Mesendoderm (in vitro differentiated cells): ENCODE results near the gene C8A.

Source experiments
- DNase-seq: peaks from one replicate; pipeline ENCODE4 v3.0.0; 2013
- H2AK5ac ChIP-seq: 2 replicates; pipeline ENCODE4 v1.6.1; 2013; ENCODE audit warnings: low read length, inconsistent platforms
- H2BK120ac ChIP-seq: 2 replicates; pipeline ENCODE4 v1.6.1; 2013; ENCODE audit warnings: low read depth, mild to moderate bottlenecking, low read length, moderate library complexity, mixed read lengths
- H2BK15ac ChIP-seq: replicated peaks from 2 replicates; pipeline ENCODE4 v1.6.1; 2013; ENCODE audit warnings: low read depth, mild to moderate bottlenecking, moderate library complexity
- H2BK5ac ChIP-seq: 2 replicates; pipeline ENCODE4 v1.6.1; 2013; ENCODE audit warnings: low read length, inconsistent platforms
- H3K18ac ChIP-seq: 2 replicates; pipeline ENCODE4 v1.6.1; 2013; ENCODE audit warnings: mild to moderate bottlenecking, low read length, mixed read lengths
- H3K23ac ChIP-seq: one replicate; pipeline ENCODE4 v1.6.1; 2013; ENCODE audit warnings: low read length
- H3K27ac ChIP-seq: 2 replicates; pipeline ENCODE4 v1.5.1; 2013; ENCODE audit warnings: low read depth, mild to moderate bottlenecking, inconsistent platforms, low read length, moderate library complexity
- H3K27me3 ChIP-seq: 2 replicates; pipeline ENCODE4 v1.6.1; 2013; ENCODE audit warnings: low read length, control low read depth, mild to moderate bottlenecking, inconsistent platforms; ENCODE audit not compliant: insufficient read depth, poor library complexity
- H3K36me3 ChIP-seq: 2 replicates; pipeline ENCODE4 v1.6.1; 2013; ENCODE audit warnings: low read length, inconsistent platforms; ENCODE audit not compliant: control insufficient read depth, insufficient read depth
- H3K4ac ChIP-seq: one replicate; pipeline ENCODE4 v1.6.1; 2013; ENCODE audit warnings: low read depth, mild to moderate bottlenecking, low read length, moderate library complexity
- H3K4me1 ChIP-seq: 2 replicates; pipeline ENCODE4 v1.6.1; 2013; ENCODE audit warnings: low read depth, low read length, inconsistent platforms; ENCODE audit not compliant: control insufficient read depth
- H3K4me2 ChIP-seq: 2 replicates; pipeline ENCODE4 v1.6.1; 2013; ENCODE audit warnings: low read length
- H3K4me3 ChIP-seq: 2 replicates; pipeline ENCODE4 v1.5.1; 2013; ENCODE audit warnings: mild to moderate bottlenecking, low read length
- H3K56ac ChIP-seq: one replicate; pipeline ENCODE4 v1.6.1; 2013; ENCODE audit warnings: low read length
- H3K79me1 ChIP-seq: 2 replicates; pipeline ENCODE4 v1.6.1; 2013; ENCODE audit warnings: low read length, inconsistent platforms
- H3K79me2 ChIP-seq: 2 replicates; pipeline ENCODE4 v1.6.1; 2013; ENCODE audit warnings: mild to moderate bottlenecking, low read length; ENCODE audit not compliant: control insufficient read depth, insufficient read depth
- H3K9ac ChIP-seq: 2 replicates; pipeline ENCODE4 v1.6.1; 2013; ENCODE audit warnings: low read length, inconsistent platforms
- H4K5ac ChIP-seq: one replicate; pipeline ENCODE4 v1.6.1; 2013; ENCODE audit warnings: low read length
- H4K8ac ChIP-seq: one replicate; pipeline ENCODE4 v1.6.1; 2013; ENCODE audit warnings: low read depth, mild to moderate bottlenecking, control low read depth, low read length, moderate library complexity
- WGBS: extraction: QIAGEN DNeasy Blood & Tissue Kit; methylation state at CpG from one replicate; pipeline ENCODE4 v1.1.7; 2013; ENCODE audit warnings: low lambda C conversion rate, missing lambda C conversion rate; ENCODE audit not compliant: insufficient coverage; ENCODE audit errors: extremely low coverage; 5-methylcytosine and 5-hydroxymethylcytosine counted together

C8A gene

DNA sequence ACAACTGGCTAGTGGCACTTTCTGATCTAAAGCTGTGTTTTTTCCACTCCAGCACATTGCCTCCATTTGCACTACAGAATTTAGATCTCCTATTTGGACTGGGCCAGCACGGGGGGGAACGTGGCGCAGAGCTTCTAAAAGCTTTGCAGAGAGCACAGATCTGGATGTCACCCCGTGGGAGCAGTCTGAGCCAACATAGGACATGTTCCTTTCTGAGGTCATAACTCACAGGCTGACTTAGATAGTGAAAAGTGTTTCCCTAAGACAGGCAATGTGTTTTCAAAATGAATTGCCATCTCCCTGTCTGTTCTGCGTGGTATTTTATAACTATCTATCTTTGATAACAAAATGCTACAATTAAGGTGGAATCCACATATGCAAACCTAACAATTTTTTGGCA, 3.7 kb upstream of the C8A start:
- Histone ChIP-seq H3K18ac (no peak overlapping the region), H3K4me2 (no peak overlapping the region), H3K56ac (no peak overlapping the region), H3K4me3 (no peak overlapping the region), H3K79me1 (no peaks in the 10 kb centered on the region), H2BK15ac (no peak overlapping the region), H3K36me3 (no peaks in the 10 kb centered on the region), H3K23ac (no peak overlapping the region), H3K79me2 (no peaks in the 10 kb centered on the region), H3K4me1 (no peaks in the 10 kb centered on the region), H3K4ac (no peak overlapping the region), H3K27me3 (no peaks in the 10 kb centered on the region), H3K9ac (no peak overlapping the region), H2AK5ac (no peak overlapping the region), H2BK5ac (no peak overlapping the region), H4K5ac (no peak overlapping the region), H2BK120ac (no peak overlapping the region), H4K8ac (no peak overlapping the region), H3K27ac (no peak overlapping the region)
- no CpG with 5 or more reads among the region's 5 CpGs for WGBS
- DNase-seq, result no peak

DNA sequence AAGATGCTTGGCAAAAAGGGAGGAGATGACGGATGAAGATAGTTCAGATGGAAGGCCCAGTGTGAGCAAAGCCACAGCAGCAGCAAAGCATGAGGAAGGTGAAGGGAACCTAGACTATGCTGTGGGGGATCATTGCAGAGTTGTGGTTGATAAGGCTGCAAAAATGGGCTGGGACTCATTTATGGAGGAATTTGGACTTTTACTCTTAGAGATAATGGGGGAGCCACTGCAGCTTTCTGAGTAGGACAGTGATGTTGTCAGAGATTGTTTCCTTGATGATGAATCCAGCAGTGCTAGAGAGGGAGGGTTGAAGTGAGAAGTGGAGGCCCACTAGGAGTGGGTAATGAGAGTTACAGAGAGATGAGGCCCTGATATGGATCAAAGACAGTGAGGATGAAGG, 2.1 kb upstream of the C8A start:
- H3K4ac ChIP-seq, result no peak overlapping the region
- no peak overlapping the region for H4K8ac ChIP-seq
- no peak overlapping the region for H3K27ac ChIP-seq
- H3K27me3 ChIP-seq, result no peaks in the 10 kb centered on the region
- no peak overlapping the region for H3K4me3 ChIP-seq
- H2BK120ac ChIP-seq, result no peak overlapping the region
- no peak overlapping the region for H3K23ac ChIP-seq
- H3K4me1 ChIP-seq, result no peaks in the 10 kb centered on the region
- no peak overlapping the region for H3K9ac ChIP-seq
- no peak for DNase-seq
- whole genome bisulfite sequencing, result no CpG with 5 or more reads among the region's 1 CpG
- H3K79me2 ChIP-seq, result no peaks in the 10 kb centered on the region
- H4K5ac ChIP-seq, result no peak overlapping the region
- no peak overlapping the region for H2BK15ac ChIP-seq
- no peak overlapping the region for H2BK5ac ChIP-seq
- H3K4me2 ChIP-seq, result no peak overlapping the region
- no peaks in the 10 kb centered on the region for H3K79me1 ChIP-seq
- no peak overlapping the region for H2AK5ac ChIP-seq
- H3K56ac ChIP-seq, result no peak overlapping the region
- no peaks in the 10 kb centered on the region for H3K36me3 ChIP-seq
- H3K18ac ChIP-seq, result no peak overlapping the region

DNA sequence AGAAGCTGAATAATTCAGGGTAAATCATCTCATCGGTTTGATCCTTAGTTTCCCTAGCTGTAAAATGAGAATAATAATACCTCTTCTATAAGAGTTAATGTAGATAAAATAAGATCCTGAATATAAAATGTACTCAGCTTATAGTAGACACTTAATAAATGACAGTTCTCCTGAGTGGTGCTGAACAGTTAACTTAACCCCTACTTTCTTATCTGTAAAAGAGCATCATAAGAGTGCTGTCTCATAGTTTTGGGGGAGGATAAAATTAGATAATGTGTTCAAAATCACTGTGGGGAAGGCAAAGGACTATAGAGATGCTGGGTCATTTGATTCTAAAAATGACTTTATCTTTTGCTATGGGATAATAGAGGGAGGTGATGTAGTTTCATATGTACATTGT, 593 bp downstream of the C8A start:
- Histone ChIP-seq H3K27ac (no peak overlapping the region), H2BK120ac (no peak overlapping the region), H3K4me2 (no peak overlapping the region), H3K18ac (no peak overlapping the region), H3K4me3 (no peak overlapping the region), H3K56ac (no peak overlapping the region), H3K79me1 (no peaks in the 10 kb centered on the region), H2BK5ac (no peak overlapping the region), H3K23ac (no peak overlapping the region), H2BK15ac (no peak overlapping the region), H4K5ac (no peak overlapping the region), H3K36me3 (no peaks in the 10 kb centered on the region), H2AK5ac (no peak overlapping the region), H3K4me1 (no peaks in the 10 kb centered on the region), H3K79me2 (no peaks in the 10 kb centered on the region), H3K27me3 (no peaks in the 10 kb centered on the region), H3K9ac (no peak overlapping the region), H4K8ac (no peak overlapping the region), H3K4ac (no peak overlapping the region)
- no peak for DNase-seq
- WGBS, result no CpG with 5 or more reads among the region's 1 CpG

DNA sequence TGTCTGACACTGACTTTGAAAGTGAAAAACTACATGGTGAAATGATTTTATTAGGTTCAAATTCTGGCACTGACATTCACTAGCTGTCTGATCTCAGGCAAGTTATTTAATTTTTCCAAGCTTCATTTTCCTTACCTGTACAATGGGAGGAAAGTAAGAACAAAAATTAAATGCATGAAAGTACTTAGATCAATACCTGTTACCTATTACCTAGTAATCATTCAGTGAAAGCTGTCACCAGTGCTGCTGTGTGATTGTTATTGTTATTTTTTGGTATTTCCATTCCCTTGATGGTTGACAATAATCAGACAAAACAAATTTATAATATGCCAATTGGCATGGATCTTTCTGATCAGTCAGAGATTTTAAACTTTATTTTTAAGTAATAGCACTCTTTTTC, 1.6 kb downstream of the C8A start:
- Histone ChIP-seq H3K79me1 (no peaks in the 10 kb centered on the region), H3K9ac (no peak overlapping the region), H4K8ac (no peak overlapping the region), H4K5ac (no peak overlapping the region), H3K27me3 (no peaks in the 10 kb centered on the region), H3K4me2 (no peak overlapping the region), H3K4me3 (no peak overlapping the region), H2AK5ac (no peak overlapping the region), H3K36me3 (no peaks in the 10 kb centered on the region), H3K23ac (no peak overlapping the region), H2BK120ac (no peak overlapping the region), H3K4me1 (no peaks in the 10 kb centered on the region), H2BK5ac (no peak overlapping the region), H3K27ac (no peak overlapping the region), H3K56ac (no peak overlapping the region), H3K4ac (no peak overlapping the region), H3K18ac (no peak overlapping the region), H3K79me2 (no peaks in the 10 kb centered on the region), H2BK15ac (no peak overlapping the region)
- DNase-seq, result no peak

DNA sequence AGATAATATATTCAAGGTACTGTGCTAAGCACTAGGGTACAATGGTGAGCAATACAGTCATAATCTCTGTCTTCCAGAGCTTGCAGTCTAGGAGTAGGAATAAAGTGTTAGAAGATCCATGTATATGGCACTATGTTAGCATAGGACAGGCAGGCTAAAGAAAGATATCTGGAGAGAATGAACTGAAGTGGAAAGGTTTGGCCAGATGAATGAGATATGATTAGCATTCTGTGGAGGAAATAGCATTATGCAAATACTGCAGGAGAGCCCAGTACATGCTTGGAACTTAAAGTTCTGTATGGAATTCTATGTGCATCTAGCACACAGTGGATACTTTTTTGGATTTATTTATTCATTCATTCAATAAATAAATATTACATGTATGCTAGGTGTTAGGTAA, 4.7 kb downstream of the C8A start:
- H3K79me1 ChIP-seq, result no peaks in the 10 kb centered on the region

DNA sequence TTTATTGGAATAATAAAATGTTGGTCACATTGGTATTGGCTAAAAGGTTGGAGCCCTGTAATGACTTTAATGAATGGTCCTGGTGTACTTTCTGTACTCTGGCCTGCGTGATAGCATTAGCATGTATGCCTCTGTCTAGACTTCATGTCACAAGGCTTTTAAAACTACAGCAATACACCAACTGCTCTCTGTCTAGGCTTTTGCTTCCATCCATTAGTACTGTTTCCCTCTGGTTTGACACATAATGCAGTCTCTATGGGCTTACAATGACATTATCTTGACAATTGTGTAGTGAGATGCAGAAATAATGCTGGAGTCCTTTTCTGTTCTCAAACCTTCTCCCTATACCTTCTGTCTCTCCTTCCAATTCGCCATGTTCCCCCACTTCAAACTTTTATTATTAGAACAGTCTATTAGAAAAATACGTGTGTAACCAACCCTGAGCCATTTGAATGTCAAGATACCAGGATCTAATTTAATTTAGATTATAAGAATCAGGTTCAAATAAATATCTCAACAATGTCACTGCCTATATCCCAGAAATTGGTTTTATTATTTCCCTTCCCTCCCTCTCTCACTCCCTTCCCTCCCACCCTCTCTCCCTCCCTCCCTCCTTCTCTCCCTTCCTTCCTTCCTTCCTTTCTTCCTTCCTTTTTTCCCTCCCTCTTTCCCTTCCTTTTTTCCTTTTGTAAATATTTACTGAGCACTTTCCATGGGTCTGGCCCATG, 8.8 kb downstream of the C8A start:
- Histone ChIP-seq H2BK15ac (no peak overlapping the region), H4K5ac (no peak overlapping the region), H3K4ac (no peak overlapping the region), H3K4me1 (no peaks in the 10 kb centered on the region), H3K79me2 (no peaks in the 10 kb centered on the region), H3K79me1 (no peaks in the 10 kb centered on the region), H3K56ac (no peak overlapping the region), H2AK5ac (no peak overlapping the region), H3K36me3 (no peaks in the 10 kb centered on the region), H3K27ac (no peak overlapping the region), H3K27me3 (no peaks in the 10 kb centered on the region), H3K9ac (no peak overlapping the region), H3K23ac (no peak overlapping the region), H2BK5ac (no peak overlapping the region), H3K4me3 (no peak overlapping the region), H3K18ac (no peak overlapping the region), H2BK120ac (no peak overlapping the region), H4K8ac (no peak overlapping the region), H3K4me2 (no peak overlapping the region)
- DNase-seq, result no peak
- WGBS, result no CpG with 5 or more reads among the region's 3 CpGs

More for the DNA sequence above, 4.7 kb downstream of the C8A start:
- no peak overlapping the region for H4K5ac ChIP-seq
- no peaks in the 10 kb centered on the region for H3K79me2 ChIP-seq
- no peak overlapping the region for H2AK5ac ChIP-seq
- no peak overlapping the region for H3K9ac ChIP-seq
- H3K27me3 ChIP-seq, result no peaks in the 10 kb centered on the region
- H3K36me3 ChIP-seq, result no peaks in the 10 kb centered on the region
- H3K18ac ChIP-seq, result no peak overlapping the region
- no peak overlapping the region for H3K4ac ChIP-seq
- no peak overlapping the region for H4K8ac ChIP-seq
- H2BK15ac ChIP-seq, result no peak overlapping the region
- no peak overlapping the region for H2BK5ac ChIP-seq
- H3K56ac ChIP-seq, result no peak overlapping the region
- no peak overlapping the region for H3K23ac ChIP-seq
- H3K4me3 ChIP-seq, result no peak overlapping the region
- H3K4me2 ChIP-seq, result no peak overlapping the region
- DNase-seq, result no peak
- H3K27ac ChIP-seq, result no peak overlapping the region
- H3K4me1 ChIP-seq, result no peaks in the 10 kb centered on the region
- H2BK120ac ChIP-seq, result no peak overlapping the region
